Measurements from ENCODE around the gene CHI3L2. TPM values are rescaled to one million over a fixed set of nuclear protein-coding genes. Genes with fewer than 3 reads are reported as not detected.

The CHI3L2 gene
- total and polyA plus RNA-seq, 2 of the 4 experiments (the other 2 are of a cell fraction): 0.18 to 0.19 TPM

GRCh38 chr1:111247125-111247838 is 19.8 kb downstream of the CHI3L2 start:
- Histone ChIP-seq H4K20me1 (ENCODE audit: insufficient read depth, low read length) (no peaks in the 10 kb centered on the region), H3K9me3 (ENCODE audit: control insufficient read depth, insufficient read depth, low read length) (no peaks in the 10 kb centered on the region), H2AK5ac (ENCODE audit: low read depth, low read length) (no peak overlapping the region), H3K36me3 (ENCODE audit: control insufficient read depth, insufficient read depth, low read length) (no peaks in the 10 kb centered on the region), H3K9me1 (ENCODE audit: insufficient read depth, low read length) (no peaks in the 10 kb centered on the region), H3K56ac (ENCODE audit: extremely low read depth, insufficient read depth, low read length) (no peak overlapping the region), H3K27me3 (ENCODE audit: control insufficient read depth, insufficient read depth, low read length) (peaks cover 15% of the 10 kb centered on the region), H3K79me1 (ENCODE audit: low read depth in 1 of 2, low read length in 2 of 2) (no peaks in the 10 kb centered on the region), H2BK120ac (ENCODE audit: low read depth, low read length) (no peak overlapping the region), H3K14ac (replicated peaks; ENCODE audit: low read depth, low read length) (no peak overlapping the region), H4K8ac (ENCODE audit: low read depth in 2 of 2, low read length in 2 of 2) (no peak overlapping the region), H3K4ac (ENCODE audit: low read depth, low read length) (no peak overlapping the region), H2BK15ac (ENCODE audit: low read depth, low read length) (no peak overlapping the region), H3K27ac (ENCODE audit: insufficient read depth, low read length) (no peak overlapping the region), H2AK9ac (replicated peaks; ENCODE audit: low read depth, low read length, poor library complexity) (no peak overlapping the region), H3K9ac (ENCODE audit: low read depth, low read length) (no peak overlapping the region), H4K91ac (ENCODE audit: insufficient read depth, low read depth, low read length) (no peak overlapping the region), H2AFZ (replicated peaks; ENCODE audit: low read length, poor library complexity) (no peak overlapping the region), H3K4me1 (ENCODE audit: control insufficient read depth, insufficient read depth, low read length) (no peaks in the 10 kb centered on the region), H3K23ac (ENCODE audit: low read depth, low read length) (no peak overlapping the region), H2BK20ac (ENCODE audit: low read depth, low read length) (no peak overlapping the region), H2BK5ac (ENCODE audit: low read depth, low read length, poor library complexity, severe bottlenecking) (no peak overlapping the region), H3K4me3 (ENCODE audit: insufficient read depth, low read depth, low read length) (no peak overlapping the region), H3K18ac (ENCODE audit: low read depth, low read length) (no peak overlapping the region), H4K5ac (ENCODE audit: low read depth, low read length) (no peak overlapping the region), H3K4me2 (ENCODE audit: low read depth, low read length) (no peak overlapping the region)
- dilution Hi-C loops (cut with HindIII; ENCODE audit: low sequenced_read_pairs, unreplicated experiment) (no loop called here), in situ Hi-C loops (cut with MboI; ENCODE audit: low sequenced_read_pairs) (no loop called here), intact Hi-C loops (cut with micrococcal nuclease) (no loop called here)
- ChIA-PET CTCF (no interaction called here), POLR2A (ENCODE audit: unreplicated experiment) (no interaction called here)
- TF ChIP-seq RAD21 (IDR thresholded peaks at IDR 0.05; ENCODE audit: low read length): no peak
- TF ChIP-seq POLR2A (IDR thresholded peaks at IDR 0.05; ENCODE audit: low read depth, low read length): no peak
- no peak for TF ChIP-seq RFX5 (IDR thresholded peaks at IDR 0.05; ENCODE audit: low read depth, low read length)
- no peak for TF ChIP-seq BHLHE40 (IDR thresholded peaks at IDR 0.05; ENCODE audit: low read depth, low read length)
- no peak for TF ChIP-seq CEBPB (IDR thresholded peaks at IDR 0.05; ENCODE audit: low read depth, low read length)
- TF ChIP-seq CTCF (conservative IDR thresholded peaks at IDR 0.05; ENCODE audit: low read depth, low read length): no peak
- no peak for TF ChIP-seq FOS (IDR thresholded peaks at IDR 0.05; ENCODE audit: low read depth, low read length)
- TF ChIP-seq RCOR1 (IDR thresholded peaks at IDR 0.05; ENCODE audit: insufficient replicate concordance, low read length): no peak
- TF ChIP-seq NFE2L2 (IDR thresholded peaks at IDR 0.05; ENCODE audit: low read depth, low read length): no peak
- no peak for TF ChIP-seq SMC3 (IDR thresholded peaks at IDR 0.05; ENCODE audit: low read depth, low read length)
- no peak for TF ChIP-seq MAZ (IDR thresholded peaks at IDR 0.05; ENCODE audit: borderline replicate concordance, low read depth, low read length)
- TF ChIP-seq, protein P1, sequence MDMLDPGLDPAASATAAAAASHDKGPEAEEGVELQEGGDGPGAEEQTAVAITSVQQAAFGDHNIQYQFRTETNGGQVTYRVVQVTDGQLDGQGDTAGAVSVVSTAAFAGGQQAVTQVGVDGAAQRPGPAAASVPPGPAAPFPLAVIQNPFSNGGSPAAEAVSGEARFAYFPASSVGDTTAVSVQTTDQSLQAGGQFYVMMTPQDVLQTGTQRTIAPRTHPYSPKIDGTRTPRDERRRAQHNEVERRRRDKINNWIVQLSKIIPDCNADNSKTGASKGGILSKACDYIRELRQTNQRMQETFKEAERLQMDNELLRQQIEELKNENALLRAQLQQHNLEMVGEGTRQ (IDR thresholded peaks at IDR 0.05; ENCODE audit: low read depth, low read length): no peak
- no peak for TF ChIP-seq MAFK (IDR thresholded peaks at IDR 0.05; ENCODE audit: low read depth, low read length)
- no peak for TF ChIP-seq ELK1 (IDR thresholded peaks at IDR 0.05; ENCODE audit: borderline replicate concordance, low read depth, low read length)
- no peak for TF ChIP-seq MXI1 (IDR thresholded peaks at IDR 0.05; ENCODE audit: borderline replicate concordance, low read depth, low read length)
- TF ChIP-seq CHD1 (IDR thresholded peaks at IDR 0.05; ENCODE audit: low read depth, low read length): no peak
- DNase-seq (no peak), ATAC-seq (ENCODE audit: low read depth) (no peak)
- no TSS peak for BruUV-seq (replicated peaks)
- WGBS, 2 experiments (ENCODE audit: extremely low coverage in 2 of 2, insufficient read length in 1 of 2): 40% methylated on average over 1 of the region's 5 CpGs; no CpG with 5 or more reads in 1 of the 2 experiments
